Stimulated activated memory B cell treated with anti-CD40 and anti-IgM and Interleukin-4, amounts not matched to agents 10 μg/mL and 1 μg/mL and 100 μg/mL, for 72 hours (primary cell): Measurements from ENCODE around the gene NCOA3.

Experiments
- ATAC-seq: fragments of 150-1000 bp; cut with Tn5 transposase; 2 replicates; pipeline ENCODE4 v1.10.0; 2021
- H3K27ac Mint-ChIP-seq: one replicate; pipeline ENCODE4 v1.8.0; 2022; ENCODE audit warnings: mild to moderate bottlenecking, mixed read lengths
- H3K27me3 Mint-ChIP-seq: one replicate; pipeline ENCODE4 v1.8.0; 2022; ENCODE audit warnings: mixed read lengths
- H3K36me3 Mint-ChIP-seq: one replicate; pipeline ENCODE4 v1.8.0; 2022; ENCODE audit warnings: mixed read lengths
- H3K4me1 Mint-ChIP-seq: one replicate; pipeline ENCODE4 v1.8.0; 2022; ENCODE audit warnings: mixed read lengths
- H3K4me3 Mint-ChIP-seq: one replicate; pipeline ENCODE4 v1.8.0; 2022; ENCODE audit warnings: mild to moderate bottlenecking, moderate library complexity, mixed read lengths
- H3K9me3 Mint-ChIP-seq: one replicate; pipeline ENCODE4 v1.8.0; 2022; ENCODE audit warnings: mixed read lengths

NCOA3 gene

GRCh38 chr20:47676912-47677634, 175.4 kb downstream of the NCOA3 start:
- Mint-ChIP-seq H3K4me1 (peaks cover 8% of the 10 kb centered on the region), H3K4me3 (no peak overlapping the region), H3K36me3 (no peaks in the 10 kb centered on the region), H3K27me3 (no peaks in the 10 kb centered on the region), H3K27ac (no peak overlapping the region), H3K9me3 (no peaks in the 10 kb centered on the region)
- ATAC-seq, result no peak

DNA sequence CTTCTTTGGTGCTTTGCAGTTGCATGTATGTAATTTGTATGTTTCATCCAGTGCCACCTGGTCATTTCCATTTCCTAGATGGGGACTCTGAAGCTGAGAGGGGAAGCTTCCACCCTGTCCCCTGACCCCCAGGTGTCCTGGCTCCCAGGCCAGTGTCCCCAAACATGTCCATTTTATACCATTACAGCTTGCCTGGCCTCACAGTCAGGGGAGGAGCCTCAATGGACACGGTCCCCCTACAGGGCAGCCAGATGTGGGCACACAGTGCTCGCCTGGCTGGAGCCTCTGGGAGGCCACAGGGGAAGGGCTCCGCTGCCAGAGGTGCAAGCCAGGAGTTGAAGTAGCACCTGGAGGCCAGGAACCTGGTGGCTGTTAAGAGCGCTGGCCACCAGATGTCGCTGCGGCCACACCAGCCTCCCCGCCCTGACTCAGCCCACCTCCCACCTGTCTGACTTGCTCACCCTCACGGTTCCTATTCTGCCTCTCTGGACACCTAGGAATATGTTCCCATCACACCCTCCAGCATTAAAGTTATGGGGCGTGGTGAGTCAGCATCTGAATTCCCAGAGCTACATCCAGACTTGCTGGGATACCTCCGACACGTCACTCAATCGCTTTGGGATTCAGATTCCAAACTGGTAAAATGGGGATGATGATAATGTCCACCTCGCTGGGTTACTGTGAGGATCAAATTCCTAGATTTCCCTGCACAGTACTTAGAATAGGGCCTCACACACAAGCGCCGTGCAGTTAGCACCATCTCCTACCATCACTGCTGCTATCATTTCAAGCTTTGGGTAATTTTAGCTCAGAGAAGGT, 176.2 kb downstream of the NCOA3 start:
- no peak overlapping the region for H3K27ac Mint-ChIP-seq
- peaks cover 8% of the 10 kb centered on the region for H3K4me1 Mint-ChIP-seq
- H3K4me3 Mint-ChIP-seq, result no peak overlapping the region
- H3K27me3 Mint-ChIP-seq, result no peaks in the 10 kb centered on the region
- peak; percentile 72 for ATAC-seq
- H3K9me3 Mint-ChIP-seq, result no peaks in the 10 kb centered on the region
- H3K36me3 Mint-ChIP-seq, result no peaks in the 10 kb centered on the region

DNA sequence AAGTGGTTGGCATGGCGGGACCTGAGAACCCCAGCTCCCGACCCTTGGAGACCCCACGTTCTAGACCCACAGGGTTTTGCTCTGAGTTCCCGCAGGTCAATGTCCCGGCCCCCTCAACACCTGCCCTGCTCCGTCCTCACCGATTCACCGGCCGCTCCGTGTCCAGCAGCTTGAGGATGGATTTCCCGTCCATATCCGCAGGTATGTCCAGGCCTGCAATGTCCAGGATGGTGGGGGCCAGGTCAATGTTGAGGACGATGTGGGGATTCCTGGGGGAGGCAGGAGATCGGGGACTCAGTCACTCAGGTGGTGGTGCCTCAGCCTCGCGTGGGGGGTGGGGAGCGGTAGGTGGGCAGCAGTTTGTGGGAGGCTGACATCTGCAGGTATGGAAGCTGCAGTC, 176.8 kb downstream of the NCOA3 start:
- Mint-ChIP-seq H3K4me3 (no peak overlapping the region), H3K27ac (no peak overlapping the region), H3K27me3 (no peaks in the 10 kb centered on the region), H3K36me3 (no peaks in the 10 kb centered on the region), H3K4me1 (peaks cover 8% of the 10 kb centered on the region), H3K9me3 (no peaks in the 10 kb centered on the region)
- no peak for ATAC-seq

DNA sequence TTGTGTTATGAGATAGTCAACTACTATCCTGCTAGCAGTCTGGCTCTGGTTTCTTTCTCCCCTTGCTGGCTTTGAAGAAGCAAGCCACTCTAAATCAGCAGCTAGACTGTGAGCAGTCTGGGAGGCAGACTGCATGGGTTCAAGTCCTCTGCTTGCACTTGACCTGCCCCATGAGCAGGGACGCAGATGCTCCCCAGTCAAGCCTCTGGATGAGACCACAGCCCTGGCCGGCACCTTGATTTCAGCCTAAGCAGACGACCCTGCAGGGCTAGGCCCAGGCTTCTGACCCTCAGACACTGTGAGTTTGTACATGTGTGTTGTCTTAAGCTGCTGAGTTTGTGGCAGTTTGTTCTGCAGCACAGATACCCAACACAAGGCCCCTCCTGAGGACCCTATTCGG, 177.8 kb downstream of the NCOA3 start:
- no peaks in the 10 kb centered on the region for H3K27me3 Mint-ChIP-seq
- H3K36me3 Mint-ChIP-seq, result no peaks in the 10 kb centered on the region
- peak overlapping the region; percentile 15 for H3K27ac Mint-ChIP-seq
- H3K4me3 Mint-ChIP-seq, result no peak overlapping the region
- no peaks in the 10 kb centered on the region for H3K9me3 Mint-ChIP-seq
- H3K4me1 Mint-ChIP-seq, result peaks cover 8% of the 10 kb centered on the region
- ATAC-seq, result no peak

DNA sequence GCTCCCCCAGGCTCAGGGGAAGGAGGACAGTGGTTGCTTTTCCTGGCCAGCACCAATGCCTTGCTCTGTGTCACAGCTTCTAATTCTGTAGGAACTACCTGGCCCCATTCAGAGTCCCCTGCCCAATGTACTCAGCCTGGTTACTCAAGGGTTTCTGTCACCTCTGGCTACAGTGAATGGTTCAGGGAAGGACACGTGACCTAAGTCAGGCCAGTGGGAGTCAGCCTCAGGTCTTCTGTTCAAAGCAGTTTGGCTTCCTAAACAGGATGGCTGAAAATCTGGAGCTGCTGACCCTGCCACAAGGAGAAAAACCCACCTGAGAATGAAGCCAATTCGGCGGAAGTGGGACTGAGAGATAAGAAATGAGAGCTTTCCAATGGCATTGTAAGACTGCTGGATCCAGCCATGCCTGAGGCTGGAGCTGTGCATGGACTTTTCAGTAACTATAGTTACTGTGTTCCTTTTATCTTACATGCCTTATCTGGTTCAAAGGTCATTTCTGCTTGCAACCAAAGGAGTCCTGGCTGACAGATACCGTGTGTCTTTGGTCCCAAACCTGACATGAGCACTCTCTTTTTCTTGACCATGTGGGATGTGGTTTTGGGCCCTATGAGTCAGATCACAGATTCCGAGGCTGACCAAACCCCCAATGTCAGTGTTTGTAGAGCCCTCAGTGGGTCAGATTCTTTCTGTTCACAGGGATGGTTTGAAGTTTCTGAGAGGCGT, 179.3 kb downstream of the NCOA3 start:
- Mint-ChIP-seq H3K36me3 (no peaks in the 10 kb centered on the region), H3K27ac (no peak overlapping the region), H3K27me3 (no peaks in the 10 kb centered on the region), H3K4me1 (peaks cover 8% of the 10 kb centered on the region), H3K9me3 (no peaks in the 10 kb centered on the region), H3K4me3 (no peak overlapping the region)
- ATAC-seq, result no peak

DNA sequence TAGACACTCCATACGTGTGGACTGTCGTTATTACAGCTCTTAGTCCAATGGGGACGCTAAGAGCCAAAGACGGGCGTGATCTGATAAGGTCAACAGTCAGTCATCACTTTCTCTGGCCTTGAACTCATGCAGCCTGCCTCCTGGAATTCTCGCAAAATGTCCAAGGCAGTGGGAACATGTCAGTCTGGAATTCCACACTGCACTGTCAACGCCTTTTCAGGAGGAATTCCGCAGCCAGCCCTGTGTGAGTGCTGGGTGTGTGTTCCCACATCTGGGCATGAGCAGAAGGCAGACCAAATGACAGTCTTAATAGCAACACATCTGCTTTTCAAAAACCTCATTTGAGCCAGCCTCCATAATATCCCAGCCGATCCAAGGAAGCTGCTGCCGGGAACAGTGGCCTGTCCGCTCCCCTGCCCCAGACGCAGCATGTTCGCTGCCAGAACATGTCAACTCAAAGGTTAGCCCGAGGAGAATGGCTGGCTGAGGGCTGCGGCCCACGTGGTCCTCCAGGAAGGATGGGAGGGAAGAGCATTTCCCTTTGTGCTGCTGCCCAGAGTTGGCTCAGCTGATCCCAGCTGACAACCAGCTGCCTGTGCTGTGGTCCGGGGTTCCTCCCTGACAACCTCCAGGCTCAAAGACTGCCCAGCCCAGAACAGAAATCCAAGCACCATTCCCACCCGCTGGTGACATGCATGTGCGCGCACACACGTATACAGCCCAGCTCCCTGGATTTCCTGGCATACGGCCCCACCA, 180.5 kb downstream of the NCOA3 start:
- H3K27ac Mint-ChIP-seq, result no peak overlapping the region
- no peaks in the 10 kb centered on the region for H3K9me3 Mint-ChIP-seq
- no peak overlapping the region for H3K4me3 Mint-ChIP-seq
- peaks cover 2% of the 10 kb centered on the region for H3K27me3 Mint-ChIP-seq
- no peak for ATAC-seq
- H3K36me3 Mint-ChIP-seq, result no peaks in the 10 kb centered on the region
- H3K4me1 Mint-ChIP-seq, result peaks cover 8% of the 10 kb centered on the region

DNA sequence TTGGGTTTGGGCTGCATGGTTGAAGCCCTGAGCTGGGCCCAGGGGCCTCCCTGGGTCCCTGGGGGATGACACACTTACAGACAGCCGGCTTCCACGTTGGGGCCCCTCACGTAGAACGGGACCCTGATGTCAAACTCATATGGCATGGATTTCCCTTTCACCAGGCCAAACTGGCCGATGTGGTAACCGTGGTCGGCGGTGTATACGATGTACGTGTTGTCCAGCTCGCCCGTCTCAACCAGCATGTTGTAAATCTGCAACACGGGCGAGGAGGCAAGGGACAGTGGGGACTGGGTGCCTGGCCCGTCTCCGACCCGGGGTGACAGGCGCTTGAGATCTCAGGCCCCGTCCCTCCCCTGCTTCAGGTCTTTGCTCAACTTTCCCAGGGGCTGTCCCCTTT, 181.2 kb downstream of the NCOA3 start:
- H3K27me3 Mint-ChIP-seq, result peaks cover 9% of the 10 kb centered on the region
- H3K9me3 Mint-ChIP-seq, result no peaks in the 10 kb centered on the region
- no peak for ATAC-seq
- no peak overlapping the region for H3K27ac Mint-ChIP-seq
- H3K4me3 Mint-ChIP-seq, result no peak overlapping the region
- H3K4me1 Mint-ChIP-seq, result peaks cover 3% of the 10 kb centered on the region
- no peaks in the 10 kb centered on the region for H3K36me3 Mint-ChIP-seq

GRCh38 chr20:47684306-47685080, 182.8 kb downstream of the NCOA3 start:
- Mint-ChIP-seq H3K36me3 (no peaks in the 10 kb centered on the region), H3K27me3 (peaks cover 19% of the 10 kb centered on the region), H3K27ac (no peak overlapping the region), H3K4me3 (no peak overlapping the region), H3K9me3 (no peaks in the 10 kb centered on the region), H3K4me1 (no peaks in the 10 kb centered on the region)
- no peak for ATAC-seq

GRCh38 chr20:47686545-47686944, 184.9 kb downstream of the NCOA3 start:
- no peak for ATAC-seq
- H3K36me3 Mint-ChIP-seq, result no peaks in the 10 kb centered on the region
- H3K9me3 Mint-ChIP-seq, result no peaks in the 10 kb centered on the region
- no peak overlapping the region for H3K4me3 Mint-ChIP-seq
- H3K27ac Mint-ChIP-seq, result no peak overlapping the region
- peaks cover 19% of the 10 kb centered on the region for H3K27me3 Mint-ChIP-seq
- peaks cover 6% of the 10 kb centered on the region for H3K4me1 Mint-ChIP-seq

- Mint-ChIP-seq H3K4me3 (no peak overlapping the region), H3K27me3 (peaks cover 19% of the 10 kb centered on the region), H3K36me3 (no peaks in the 10 kb centered on the region), H3K27ac (no peak overlapping the region), H3K4me1 (peaks cover 6% of the 10 kb centered on the region), H3K9me3 (no peaks in the 10 kb centered on the region)
- ATAC-seq, result no peak
These were observed 185.7 kb downstream of the NCOA3 start for GRCh38 chr20:47687095-47687987.

GRCh38 chr20:47688385-47689381, 187.0 kb downstream of the NCOA3 start:
- H3K27me3 Mint-ChIP-seq, result peaks cover 19% of the 10 kb centered on the region
- H3K27ac Mint-ChIP-seq, result no peak overlapping the region
- H3K4me3 Mint-ChIP-seq, result no peak overlapping the region
- no peaks in the 10 kb centered on the region for H3K9me3 Mint-ChIP-seq
- H3K4me1 Mint-ChIP-seq, result peaks cover 6% of the 10 kb centered on the region
- H3K36me3 Mint-ChIP-seq, result no peaks in the 10 kb centered on the region
- peak; percentile 29 for ATAC-seq

DNA sequence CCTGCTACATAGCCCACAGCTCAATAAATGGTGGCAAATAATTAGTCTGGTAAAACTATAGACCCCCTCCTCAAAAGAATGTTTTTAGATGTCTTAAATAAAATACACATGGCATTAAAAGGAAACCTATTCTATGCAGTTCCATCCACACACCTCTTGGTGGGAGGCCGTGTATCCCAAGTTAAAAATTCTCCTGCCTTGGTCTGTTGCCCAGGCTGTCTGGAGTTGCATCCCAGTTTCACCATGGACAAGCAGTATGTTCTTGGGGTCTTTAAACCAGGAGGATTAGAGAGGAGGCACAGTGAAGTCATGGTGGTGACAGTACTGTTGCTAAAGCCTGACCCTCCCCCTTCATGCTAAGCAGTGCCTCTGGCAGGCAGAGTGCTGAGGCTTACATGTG, 188.0 kb downstream of the NCOA3 start:
- Mint-ChIP-seq H3K27me3 (peaks cover 19% of the 10 kb centered on the region), H3K4me3 (no peak overlapping the region), H3K9me3 (no peaks in the 10 kb centered on the region), H3K27ac (no peak overlapping the region), H3K36me3 (no peaks in the 10 kb centered on the region), H3K4me1 (peaks cover 6% of the 10 kb centered on the region)
- ATAC-seq, result no peak

- Mint-ChIP-seq H3K27me3 (peaks cover 19% of the 10 kb centered on the region), H3K27ac (no peak overlapping the region), H3K4me1 (peaks cover 13% of the 10 kb centered on the region), H3K36me3 (no peaks in the 10 kb centered on the region), H3K4me3 (no peak overlapping the region), H3K9me3 (no peaks in the 10 kb centered on the region)
- ATAC-seq, result no peak
These were observed 189.9 kb downstream of the NCOA3 start for GRCh38 chr20:47691625-47692024.
